Endothelial cell of umbilical vein (primary cell): ENCODE measurements around the gene KLHDC4. TPM values are rescaled to one million over a fixed set of nuclear protein-coding genes. Genes with fewer than 3 reads are reported as not detected.
"Not testable (repeated sequence)": the region's sequence is repeated elsewhere in the genome, so short reads cannot be mapped to it uniquely, and the experiment has no call there.

Experiments
- BruUV-seq: library from RNA; stranded (reverse); fragments of 400-500 nt; replicated peaks from 2 replicates; lab custom pipeline; 2021; lab: Mats Ljungman, UMichigan
- CTCF ChIA-PET: fragments of 300-600, 350-600 bp; sonication (Branson Sonifier 250); formaldehyde crosslinking; loops from one replicate; lab custom pipeline; 2021; ENCODE audit warnings: antibody characterized with exemption, inconsistent platforms; lab: Charles Lee
- POLR2A ChIA-PET: fragments of 300-600, 350-600 bp; sonication (Branson Sonifier 250); formaldehyde crosslinking; loops from one replicate; lab custom pipeline; 2021; ENCODE audit warnings: antibody characterized with exemption, inconsistent platforms; lab: Charles Lee
- DNase-seq: peaks from one replicate; pipeline ENCODE4 v3.0.0-alpha.2; 2011; ENCODE audit warnings: low read depth, low spot score
- FAIRE-seq: peaks from 2 replicates; lab custom pipeline; 2011; peaks lifted over from hg19 to GRCh38; lab: Jason Lieb, UNC
- H2AFZ ChIP-seq: 2 replicates; pipeline ENCODE4 v1.6.0; 2012; ENCODE audit warnings: low read depth, low read length, control low read depth, inconsistent platforms
- H3K27ac ChIP-seq: 2 replicates; pipeline ENCODE4 v1.5.1; 2011; ENCODE audit warnings: low read depth, mild to moderate bottlenecking, control low read depth, low read length, moderate library complexity; ENCODE audit not compliant: insufficient read depth
- H3K27me3 ChIP-seq, 2 experiments: 2 replicates each; pipeline versions ENCODE4 v1.6.0 to v1.6.1; 2011; ENCODE audit warnings: low read length in 2 of 2, mixed read lengths in 1 of 2; ENCODE audit not compliant: control insufficient read depth in 2 of 2, insufficient read depth in 2 of 2
- H3K36me3 ChIP-seq, 2 experiments: 2 replicates in 1 of 2; 3 replicates in 1 of 2; pipeline ENCODE4 v1.5.1; 2011; ENCODE audit warnings: low read length in 2 of 2, mild to moderate bottlenecking in 1 of 2, moderate library complexity in 1 of 2; ENCODE audit not compliant: control insufficient read depth in 2 of 2, insufficient read depth in 2 of 2; ENCODE audit errors: extremely low read depth in 1 of 2
- H3K4me1 ChIP-seq: 3 replicates; pipeline ENCODE4 v1.5.1; 2011; ENCODE audit warnings: mild to moderate bottlenecking, low read length; ENCODE audit not compliant: control insufficient read depth, insufficient read depth; ENCODE audit errors: extremely low read depth
- H3K4me2 ChIP-seq: 2 replicates; pipeline ENCODE4 v1.6.1; 2011; ENCODE audit warnings: low read length, control low read depth, mixed read lengths; ENCODE audit not compliant: insufficient read depth
- H3K4me3 ChIP-seq, 3 experiments: fragments of 200-600 bp in 1 of 3; sonication (generic), shearing (Covaris generic) in 1 of 3; replicated peaks in 1 of 3; 2 replicates each; pipeline ENCODE4 v1.5.1; 2011 to 2016; ENCODE audit warnings: control low read depth in 3 of 3, low read length in 3 of 3, mild to moderate bottlenecking in 2 of 3, inconsistent platforms in 1 of 3, low read depth in 1 of 3, moderate library complexity in 1 of 3; ENCODE audit not compliant: insufficient read depth in 1 of 3
- H3K79me2 ChIP-seq: 2 replicates; pipeline ENCODE4 v1.6.0; 2012; ENCODE audit warnings: low read length, inconsistent platforms; ENCODE audit not compliant: control insufficient read depth, insufficient read depth
- H3K9ac ChIP-seq: replicated peaks from 2 replicates; pipeline ENCODE3; 2011; ENCODE audit warnings: low read length, control low read depth; ENCODE audit not compliant: insufficient read depth; ENCODE audit errors: extremely low read depth
- H3K9me1 ChIP-seq: replicated peaks from 3 replicates; pipeline ENCODE4 v1.6.0; 2011; ENCODE audit warnings: mild to moderate bottlenecking, low read length; ENCODE audit not compliant: control insufficient read depth, insufficient read depth; ENCODE audit errors: extremely low read depth
- H3K9me3 ChIP-seq: replicated peaks from 2 replicates; pipeline ENCODE4 v1.5.1; 2012; ENCODE audit warnings: low read length, inconsistent platforms; ENCODE audit not compliant: control insufficient read depth, insufficient read depth
- H4K20me1 ChIP-seq: replicated peaks from 2 replicates; pipeline ENCODE3; 2011; ENCODE audit warnings: mild to moderate bottlenecking, low read length; ENCODE audit not compliant: control insufficient read depth, insufficient read depth; ENCODE audit errors: extremely low read depth
- EZH2 ChIP-seq: IDR thresholded peaks from 2 replicates; pipeline ENCODE4 v1.6.1; 2012; ENCODE audit warnings: borderline replicate concordance, low read depth, mild to moderate bottlenecking, moderate library complexity, low read length, inconsistent platforms; ENCODE audit not compliant: severe bottlenecking
- FOS ChIP-seq: IDR thresholded peaks from 2 replicates; pipeline ENCODE4 v1.6.1; 2011; ENCODE audit warnings: mild to moderate bottlenecking, low read length, moderate library complexity, borderline replicate concordance; ENCODE audit not compliant: insufficient read depth
- GATA2 ChIP-seq: IDR thresholded peaks from 2 replicates; pipeline ENCODE4 v1.7.0; 2011; ENCODE audit warnings: low read depth, mild to moderate bottlenecking, moderate library complexity, mixed read lengths, low read length; ENCODE audit not compliant: insufficient read length, insufficient read depth
- JUN ChIP-seq: IDR thresholded peaks from 2 replicates; pipeline ENCODE4 v1.6.1; 2011; ENCODE audit warnings: borderline replicate concordance, low read depth; ENCODE audit not compliant: insufficient read length, insufficient read depth
- MYC ChIP-seq: IDR thresholded peaks from one replicate; pipeline ENCODE4 v1.6.1; 2011; ENCODE audit warnings: mild to moderate bottlenecking, low read depth, low read length
- POLR2A ChIP-seq: IDR thresholded peaks from 2 replicates; pipeline ENCODE4 v1.6.1; 2012; ENCODE audit warnings: low read depth, mild to moderate bottlenecking, control low read depth, low read length
- POLR2AphosphoS5 ChIP-seq: IDR thresholded peaks from 2 replicates; pipeline ENCODE4 v1.6.1; 2012; ENCODE audit warnings: low read depth, mild to moderate bottlenecking, control low read depth, low read length, moderate library complexity; ENCODE audit not compliant: insufficient read depth
- dilution Hi-C: fragments of 300-500 bp; cut with MboI; formaldehyde crosslinking; loops from one replicate; pipeline ENCODE4 v1.15.0; 2019; ENCODE audit warnings: low sequenced_read_pairs; ENCODE audit not compliant: extremely low pct_ligation_motif_present
- intact Hi-C: fragments of 100-400 bp; cut with micrococcal nuclease; formaldehyde crosslinking; loops from one replicate; pipeline ENCODE4 v1.10.0; 2022
- polyA plus RNA-seq, 4 experiments: library from polyadenylated mRNA; depleted of rRNA in 3 of 4; stranded (reverse) in 3 of 4; unstranded in 1 of 4; fragments of >200 nt; gene quantifications; 2 replicates each; pipeline versions ENCODE4 v1.2.1 to v1.2.3, GENCODE V29; 2011 to 2012; ENCODE audit warnings: missing spikeins in 1 of 4
- total RNA-seq: library from RNA; stranded (reverse); gene quantifications from 2 replicates; pipeline ENCODE4 v1.2.3, GENCODE V29; 2021
- TF ChIP-seq, protein P1 (sequence below): IDR thresholded peaks from 2 replicates; pipeline ENCODE4 v1.6.1; 2011; ENCODE audit not compliant: insufficient read depth, insufficient read length
- TF ChIP-seq, protein P2 (sequence below), 2 donors: IDR thresholded peaks; 1 replicate in 1 of 2; 2 replicates in 1 of 2; pipeline ENCODE4 v1.5.1; 2011; ENCODE audit warnings: low read length in 2 of 2, mild to moderate bottlenecking in 2 of 2, moderate library complexity in 2 of 2, control low read depth in 1 of 2, inconsistent platforms in 1 of 2, low read depth in 1 of 2; ENCODE audit not compliant: insufficient read depth in 1 of 2; ENCODE audit errors: extremely low read depth in 1 of 2

KLHDC4 gene
- total and polyA plus RNA-seq, 2 donors (not counting 3 experiments of a cell fraction or from before 2014, with no cell fraction given) = 24.7 to 46.2 TPM

DNA sequence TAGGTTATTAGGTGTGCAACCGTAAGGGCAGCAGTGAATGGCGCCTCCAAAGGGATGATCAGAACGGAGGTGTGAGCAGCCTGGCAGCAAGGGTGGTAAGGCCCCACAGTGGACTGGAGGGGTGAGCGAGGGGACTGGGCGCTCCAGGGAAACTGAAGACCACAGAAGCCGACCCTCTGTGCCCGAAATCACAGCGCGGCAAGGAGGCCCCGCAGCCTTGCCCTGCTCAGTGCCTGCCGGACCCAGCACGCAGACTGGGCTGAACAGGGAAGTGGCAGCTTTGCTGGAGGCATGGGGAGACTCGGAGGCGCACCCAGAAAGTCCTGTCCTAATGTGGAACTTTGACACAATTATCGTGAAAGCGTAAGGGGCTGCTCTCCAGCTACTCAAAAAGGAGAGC, 38.4 kb downstream of the KLHDC4 start:
- BruUV-seq = no TSS peak
- Histone ChIP-seq H3K4me1 (peaks cover 6% of the 10 kb centered on the region), H4K20me1 (no peaks in the 10 kb centered on the region), H3K9ac (no peak overlapping the region), H3K27ac (no peak overlapping the region), H3K9me1 (no peaks in the 10 kb centered on the region), H2AFZ (no peak overlapping the region), H3K4me3 (no peak overlapping the region), H3K79me2 (no peaks in the 10 kb centered on the region), H3K9me3 (no peaks in the 10 kb centered on the region), H3K36me3 (peaks cover 7 to 11% of the 10 kb centered on the region in 2 experiments), H3K27me3 (no peaks in the 10 kb centered on the region), H3K4me2 (no peak overlapping the region)
- POLR2A ChIA-PET = no interaction called here
- intact Hi-C loops = no loop called here
- DNase-seq (no peak), FAIRE-seq (no peak)
- dilution Hi-C loops = no loop called here
- CTCF ChIA-PET = no interaction called here
- TF ChIP-seq MYC (no peak), EZH2 (no peak), FOS (no peak), POLR2AphosphoS5 (no peak), GATA2 (no peak), POLR2A (no peak), JUN (no peak)
- TF ChIP-seq, protein P1, sequence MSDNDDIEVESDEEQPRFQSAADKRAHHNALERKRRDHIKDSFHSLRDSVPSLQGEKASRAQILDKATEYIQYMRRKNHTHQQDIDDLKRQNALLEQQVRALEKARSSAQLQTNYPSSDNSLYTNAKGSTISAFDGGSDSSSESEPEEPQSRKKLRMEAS = no peak
- TF ChIP-seq, protein P2, sequence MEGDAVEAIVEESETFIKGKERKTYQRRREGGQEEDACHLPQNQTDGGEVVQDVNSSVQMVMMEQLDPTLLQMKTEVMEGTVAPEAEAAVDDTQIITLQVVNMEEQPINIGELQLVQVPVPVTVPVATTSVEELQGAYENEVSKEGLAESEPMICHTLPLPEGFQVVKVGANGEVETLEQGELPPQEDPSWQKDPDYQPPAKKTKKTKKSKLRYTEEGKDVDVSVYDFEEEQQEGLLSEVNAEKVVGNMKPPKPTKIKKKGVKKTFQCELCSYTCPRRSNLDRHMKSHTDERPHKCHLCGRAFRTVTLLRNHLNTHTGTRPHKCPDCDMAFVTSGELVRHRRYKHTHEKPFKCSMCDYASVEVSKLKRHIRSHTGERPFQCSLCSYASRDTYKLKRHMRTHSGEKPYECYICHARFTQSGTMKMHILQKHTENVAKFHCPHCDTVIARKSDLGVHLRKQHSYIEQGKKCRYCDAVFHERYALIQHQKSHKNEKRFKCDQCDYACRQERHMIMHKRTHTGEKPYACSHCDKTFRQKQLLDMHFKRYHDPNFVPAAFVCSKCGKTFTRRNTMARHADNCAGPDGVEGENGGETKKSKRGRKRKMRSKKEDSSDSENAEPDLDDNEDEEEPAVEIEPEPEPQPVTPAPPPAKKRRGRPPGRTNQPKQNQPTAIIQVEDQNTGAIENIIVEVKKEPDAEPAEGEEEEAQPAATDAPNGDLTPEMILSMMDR (IDR thresholded peaks at IDR 0.05; ENCODE audit: extremely low read depth in 1 of 2, insufficient read depth in 1 of 2, low read depth in 1 of 2, low read length in 2 of 2) = no peak

DNA sequence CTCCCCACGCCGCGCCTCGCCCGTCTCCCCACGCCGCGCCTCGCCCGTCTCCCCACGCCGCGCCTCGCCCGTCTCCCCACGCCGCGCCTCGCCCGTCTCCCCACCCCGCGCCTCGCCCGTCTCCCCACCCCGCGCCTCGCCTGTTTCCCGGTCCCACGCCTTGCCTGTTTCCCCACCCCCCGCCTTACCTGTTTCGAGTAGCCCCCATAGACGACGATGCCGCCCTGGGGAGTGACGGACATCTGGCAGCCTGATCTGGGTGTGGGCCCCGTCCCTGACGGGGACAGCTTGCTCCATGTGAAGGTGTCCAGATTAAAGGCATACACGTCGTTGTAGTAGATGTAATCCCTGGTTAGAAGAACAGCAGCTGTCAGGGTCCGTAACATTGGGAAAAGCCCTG, 39.2 kb downstream of the KLHDC4 start:
- dilution Hi-C loops, CTCF ChIA-PET, H3K9me1 ChIP-seq, POLR2A ChIA-PET, FAIRE-seq, H3K4me3 ChIP-seq, H2AFZ ChIP-seq, BruUV-seq, H4K20me1 ChIP-seq, H3K79me2 ChIP-seq, H3K9ac ChIP-seq, DNase-seq, intact Hi-C loops, H3K4me1 ChIP-seq, H3K4me2 ChIP-seq, H3K9me3 ChIP-seq, H3K27me3 ChIP-seq, H3K27ac ChIP-seq: not testable (repeated sequence)
- peaks cover 11 to 12% of the 10 kb centered on the region in 2 experiments for H3K36me3 ChIP-seq
